GM12892 (cell line): ENCODE results near the gene GPR89A.
"Not testable (repeated sequence)": the region's sequence is repeated elsewhere in the genome, so short reads cannot be mapped to it uniquely, and the experiment has no call there.

Experiments
- POLR2A ChIP-seq: IDR thresholded peaks from 2 replicates; pipeline ENCODE4 v1.6.1; 2011; ENCODE audit warnings: low read depth, low read length, control low read depth
- POLR2AphosphoS5 ChIP-seq: IDR thresholded peaks from 2 replicates; pipeline ENCODE4 v1.6.1; 2011; ENCODE audit warnings: low read depth, low read length, control low read depth
- TAF1 ChIP-seq: IDR thresholded peaks from 2 replicates; pipeline ENCODE4 v1.6.1; 2011; ENCODE audit warnings: low read depth, mild to moderate bottlenecking, control low read depth, low read length, borderline replicate concordance

DNA sequence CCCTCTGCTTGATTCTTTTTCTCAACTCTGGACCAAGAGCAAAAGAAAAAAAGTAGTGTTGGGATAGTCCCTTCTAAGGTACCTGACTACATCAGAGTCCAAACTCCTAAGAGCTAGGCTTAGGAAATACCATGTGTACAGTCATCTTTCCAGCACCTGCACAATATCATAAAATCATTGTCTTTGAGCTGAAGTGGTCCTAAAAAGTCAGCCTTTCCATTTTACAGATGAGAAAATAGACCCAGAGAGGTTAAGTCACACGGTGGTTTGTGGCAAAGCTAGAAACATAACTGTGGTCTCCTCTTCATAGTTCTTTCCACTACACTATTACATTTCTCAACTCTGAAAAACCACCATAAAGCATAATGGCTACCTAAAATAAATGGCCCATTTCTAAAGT lies 36.2 kb downstream of the GPR89A start:
- TF ChIP-seq POLR2AphosphoS5, POLR2A, TAF1: not testable (repeated sequence)
